Brain microvascular endothelial cell (primary cell): Measurements from ENCODE around the gene MAB21L2.

ENCODE experiments used
- DNase-seq: peaks from one replicate; pipeline ENCODE4 v3.0.0-alpha.2; 2020
- H3K27ac ChIP-seq: fragments of 250-450 bp; sonication (Bioruptor Pico); 2 replicates; pipeline ENCODE4 v1.5.1; 2020; ENCODE audit warnings: mild to moderate bottlenecking, moderate library complexity
- H3K27me3 ChIP-seq: fragments of 250-450 bp; sonication (Bioruptor Pico); replicated peaks from 2 replicates; pipeline ENCODE4 v1.5.1; 2020; ENCODE audit warnings: mild to moderate bottlenecking
- H3K36me3 ChIP-seq: fragments of 250-450 bp; sonication (Bioruptor Pico); replicated peaks from 2 replicates; pipeline ENCODE4 v1.5.1; 2020; ENCODE audit warnings: mild to moderate bottlenecking
- H3K4me3 ChIP-seq: 2 replicates; pipeline ENCODE4 v1.5.1; 2011; ENCODE audit warnings: low read depth, mild to moderate bottlenecking, control low read depth, low read length, moderate library complexity
- CTCF ChIP-seq: IDR thresholded peaks from 2 replicates; pipeline ENCODE4 v1.5.1; 2011; ENCODE audit warnings: low read depth, mild to moderate bottlenecking, moderate library complexity, low read length, control low read depth, inconsistent platforms; ENCODE audit errors: missing control alignments
- in situ Hi-C: cut with HindIII; loops from 2 replicates; pipeline ENCODE4 v1.10.0; 2017; ENCODE audit warnings: low sequenced_read_pairs, low pct_ligation_motif_present

MAB21L2 gene

GRCh38 chr4:150588316-150588715 is 6.4 kb downstream of the MAB21L2 start:
- no peak overlapping the region for H3K4me3 ChIP-seq
- no peak for TF ChIP-seq CTCF
- no peak overlapping the region for H3K27ac ChIP-seq
- no peaks in the 10 kb centered on the region for H3K36me3 ChIP-seq
- no peak for DNase-seq
- in situ Hi-C loops = loop anchor here (25.0 kb wide), 1 partner anchor 276 kb away; no protein-coding TSS in a partner anchor
- no peaks in the 10 kb centered on the region for H3K27me3 ChIP-seq

- DNase-seq = no peak
- Histone ChIP-seq H3K27ac (no peak overlapping the region), H3K4me3 (no peak overlapping the region), H3K36me3 (no peaks in the 10 kb centered on the region), H3K27me3 (no peaks in the 10 kb centered on the region)
- in situ Hi-C loops = loop anchor here (25.0 kb wide), 1 partner anchor 277 kb away; no protein-coding TSS in a partner anchor
- TF ChIP-seq CTCF = no peak
These were observed 7.2 kb downstream of the MAB21L2 start for GRCh38 chr4:150589157-150589556.

GRCh38 chr4:150590631-150591030 is 8.7 kb downstream of the MAB21L2 start:
- no peaks in the 10 kb centered on the region for H3K27me3 ChIP-seq
- TF ChIP-seq CTCF = no peak
- H3K27ac ChIP-seq = no peak overlapping the region
- no peaks in the 10 kb centered on the region for H3K36me3 ChIP-seq
- in situ Hi-C loops = loop anchor here (25.0 kb wide), 1 partner anchor 278 kb away; no protein-coding TSS in a partner anchor
- no peak for DNase-seq
- H3K4me3 ChIP-seq = no peak overlapping the region

- Histone ChIP-seq H3K27ac (no peak overlapping the region), H3K4me3 (no peak overlapping the region), H3K27me3 (no peaks in the 10 kb centered on the region), H3K36me3 (no peaks in the 10 kb centered on the region)
- in situ Hi-C loops = loop anchor here (25.0 kb wide), 1 partner anchor 279 kb away; no protein-coding TSS in a partner anchor
- no peak for DNase-seq
- peak; percentile 7 for TF ChIP-seq CTCF
These were observed 9.5 kb downstream of the MAB21L2 start for GRCh38 chr4:150591406-150591805.

- no peak for TF ChIP-seq CTCF
- DNase-seq = no peak
- Histone ChIP-seq H3K4me3 (no peak overlapping the region), H3K27ac (no peak overlapping the region), H3K36me3 (no peaks in the 10 kb centered on the region), H3K27me3 (no peaks in the 10 kb centered on the region)
- in situ Hi-C loops = loop anchor here (25.0 kb wide), 1 partner anchor 280 kb away; no protein-coding TSS in a partner anchor
These were observed 10.0 kb downstream of the MAB21L2 start for GRCh38 chr4:150591904-150592303.

- DNase-seq = no peak
- H3K36me3 ChIP-seq = no peaks in the 10 kb centered on the region
- in situ Hi-C loops = loop anchor here (25.0 kb wide), 1 partner anchor 282 kb away; no protein-coding TSS in a partner anchor
These were observed 12.0 kb downstream of the MAB21L2 start for GRCh38 chr4:150593996-150594395.

More at GRCh38 chr4:150593996-150594395, 12.0 kb downstream of the MAB21L2 start:
- peak; percentile 23 for TF ChIP-seq CTCF
- no peaks in the 10 kb centered on the region for H3K27me3 ChIP-seq
- no peak overlapping the region for H3K4me3 ChIP-seq
- H3K27ac ChIP-seq = no peak overlapping the region
